GM10248 (cell line): ENCODE data around the gene CLDN4.

Source experiments
- CTCF ChIA-PET: fragments of 300-600 bp; sonication (Branson Sonifier 250); formaldehyde crosslinking; extraction: SDS; loops from one replicate; lab custom pipeline; 2021; ENCODE audit warnings: antibody characterized with exemption; lab: Yijun Ruan, JAX
- POLR2A ChIA-PET: fragments of 350-650 bp; sonication (Branson Sonifier 250); formaldehyde crosslinking; extraction: SDS; loops from one replicate; lab custom pipeline; 2020; ENCODE audit warnings: antibody characterized with exemption; lab: Yijun Ruan, JAX
- DNase-seq: peaks from one replicate; pipeline ENCODE4 v3.0.0; 2012; ENCODE audit errors: extremely low spot score
- CTCF ChIP-seq: IDR thresholded peaks from 2 replicates; pipeline ENCODE4 v1.5.1; 2012; ENCODE audit warnings: mild to moderate bottlenecking, low read depth; ENCODE audit errors: extremely low read depth, missing control alignments, control extremely low read depth

Gene CLDN4

GRCh38 chr7:73870041-73870492 is 39.3 kb downstream of the CLDN4 start:
- DNase-seq, result no peak
- ChIA-PET CTCF (interaction anchor here (1.1 to 1.5 kb wide), 2 partner anchors 20 to 156 kb away, joined by 3 to 7 read pairs; no protein-coding TSS in a partner anchor), POLR2A (no interaction called here)
- TF ChIP-seq CTCF, result no peak

GRCh38 chr7:73871163-73872011 is 40.6 kb downstream of the CLDN4 start:
- CTCF ChIA-PET, result no interaction called here

GRCh38 chr7:73872056-73872908 is 41.5 kb downstream of the CLDN4 start:
- no peak for TF ChIP-seq CTCF
- DNase-seq, result no peak
- ChIA-PET POLR2A (no interaction called here), CTCF (no interaction called here)

More at GRCh38 chr7:73871163-73872011, 40.6 kb downstream of the CLDN4 start:
- no peak for DNase-seq
- TF ChIP-seq CTCF, result no peak
- POLR2A ChIA-PET, result no interaction called here

- CTCF ChIA-PET, result interaction anchor here (0.6 kb wide), 1 partner anchor 21 kb away, joined by 3 read pairs; no protein-coding TSS in a partner anchor
- TF ChIP-seq CTCF, result no peak
- POLR2A ChIA-PET, result no interaction called here
- no peak for DNase-seq
Measured at GRCh38 chr7:73876361-73876760, 45.6 kb downstream of the CLDN4 start.

- no peak for TF ChIP-seq CTCF
- ChIA-PET CTCF (no interaction called here), POLR2A (no interaction called here)
Measured at GRCh38 chr7:73876973-73877372, 46.2 kb downstream of the CLDN4 start.

GRCh38 chr7:73879977-73880681 is 49.3 kb downstream of the CLDN4 start:
- ChIA-PET POLR2A (no interaction called here), CTCF (no interaction called here)
- TF ChIP-seq CTCF, result no peak
- no peak for DNase-seq

More at GRCh38 chr7:73876973-73877372, 46.2 kb downstream of the CLDN4 start:
- DNase-seq, result no peak
